GM19023 (cell line): ENCODE data around the gene EIF4ENIF1.
A peak's percentile ranks its signal among the peaks of the same experiment; 100 is the strongest.
"Not testable (repeated sequence)": the region's sequence is repeated elsewhere in the genome, so short reads cannot be mapped to it uniquely, and the experiment has no call there.

Experiments used
- ATAC-seq: cut with Tn5 transposase; IDR thresholded peaks from one replicate; pipeline ENCODE4 v1.9.1; 2021; ENCODE audit warnings: mild to moderate bottlenecking, moderate library complexity; ENCODE audit not compliant: unreplicated experiment

Gene EIF4ENIF1

DNA sequence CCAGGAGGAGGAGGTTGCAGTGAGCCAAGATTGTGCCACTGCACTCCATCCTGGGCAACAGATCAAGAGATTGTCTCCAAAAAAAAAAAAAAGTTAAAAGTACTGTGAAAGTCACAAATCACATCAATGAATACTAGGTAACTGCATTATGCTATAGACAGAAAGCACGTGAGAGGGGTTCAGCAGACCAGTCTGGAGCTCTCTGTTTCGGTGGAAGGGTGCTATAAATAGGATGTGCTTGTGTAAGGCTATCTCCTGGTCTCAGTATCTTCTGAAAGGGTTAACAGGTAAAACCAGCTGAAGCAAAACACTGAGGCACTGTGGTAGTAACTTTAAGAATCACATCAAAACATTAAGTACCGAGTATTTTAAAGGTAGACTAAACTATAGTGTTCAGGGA is 43.4 kb downstream of the EIF4ENIF1 start:
- no peak for ATAC-seq

DNA sequence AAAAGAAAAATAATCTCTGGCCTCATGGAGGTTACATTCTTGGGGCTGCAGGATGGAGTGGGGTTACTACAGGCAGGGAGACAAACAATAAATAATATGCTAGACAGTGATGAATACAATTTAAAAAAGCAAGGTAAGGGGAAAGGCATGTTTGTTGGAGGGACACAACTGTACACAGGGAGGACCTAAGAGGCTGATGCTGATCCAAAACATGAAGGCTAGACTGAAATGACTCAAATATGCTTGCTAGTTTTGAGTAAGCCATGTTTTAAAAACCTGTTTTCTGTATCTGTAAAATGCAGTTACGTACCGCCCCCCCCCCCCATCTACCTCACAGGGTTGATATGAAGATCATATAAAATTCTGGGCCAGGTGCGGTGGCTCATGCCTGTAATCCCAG is 44.0 kb downstream of the EIF4ENIF1 start:
- no peak for ATAC-seq

DNA sequence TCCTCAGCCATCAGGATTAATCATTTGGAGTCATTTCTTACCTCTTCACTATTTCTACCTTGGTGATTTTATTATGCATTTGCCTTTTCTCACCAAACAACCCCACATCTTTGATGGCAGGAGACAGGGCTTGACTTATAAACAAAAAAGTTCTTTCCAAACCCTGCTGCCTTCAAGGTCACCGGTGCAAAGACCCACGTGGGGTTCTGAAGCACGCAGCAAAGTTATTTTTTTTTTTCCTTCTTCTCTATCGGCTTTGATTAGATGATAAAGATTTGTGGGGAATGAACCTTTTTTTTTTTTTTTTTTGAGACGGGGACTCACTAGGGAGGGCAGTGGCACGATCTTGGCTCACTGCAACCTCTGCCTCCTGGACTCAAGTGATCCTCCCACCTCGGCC is 46.1 kb downstream of the EIF4ENIF1 start:
- ATAC-seq: no peak

DNA sequence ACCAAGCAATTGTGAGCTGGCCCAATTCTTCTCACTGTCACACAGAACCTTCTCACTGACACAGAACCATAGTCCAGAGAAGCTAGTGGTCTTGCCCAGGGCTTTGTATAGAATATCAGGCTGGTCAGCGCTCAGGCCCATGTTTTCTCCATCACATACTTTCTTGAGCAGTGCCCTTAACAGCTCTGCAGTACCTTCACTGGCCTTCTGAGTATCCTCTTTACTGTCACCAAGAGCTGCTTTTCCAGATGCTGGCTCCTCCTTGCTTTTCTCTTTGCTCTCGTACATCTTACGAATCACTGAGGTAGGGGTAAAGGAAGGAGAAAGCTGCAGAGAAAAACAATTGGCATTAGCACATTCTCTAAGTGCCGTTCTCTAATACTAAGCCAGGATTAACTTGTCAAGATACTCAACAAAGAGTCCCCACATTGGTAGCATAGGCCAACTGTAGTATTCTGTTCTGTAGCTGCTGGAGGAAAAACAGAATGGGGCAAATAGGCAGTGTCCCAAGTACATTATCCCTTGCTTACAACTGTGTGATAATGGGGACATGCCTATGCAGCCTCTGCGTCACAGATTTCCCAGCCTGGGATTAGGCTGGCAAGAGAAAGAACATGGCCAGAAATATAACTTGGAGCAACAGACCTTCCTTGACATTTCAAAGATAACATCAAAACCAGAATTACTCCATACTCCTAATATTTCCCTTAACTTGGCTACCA is 46.7 kb downstream of the EIF4ENIF1 start:
- no peak for ATAC-seq

DNA sequence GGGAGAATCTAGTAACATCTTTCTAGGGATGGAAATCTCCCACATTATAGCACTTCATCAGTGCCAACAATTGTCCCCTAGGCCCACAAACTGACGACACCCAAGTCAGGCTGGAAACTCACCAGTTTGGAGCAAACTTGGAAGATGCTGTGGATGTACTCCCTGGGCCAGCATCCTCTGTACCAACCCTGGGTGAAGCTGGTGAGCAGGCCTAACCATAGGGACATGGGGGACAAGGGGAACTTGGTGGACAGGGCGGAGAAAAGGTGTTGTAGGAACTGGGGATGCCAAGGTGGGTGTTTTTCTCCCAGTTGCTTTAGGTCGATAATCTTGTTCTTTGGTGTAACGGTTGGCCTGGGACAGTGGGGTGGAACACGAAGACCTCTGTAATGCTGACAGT is 48.0 kb downstream of the EIF4ENIF1 start:
- ATAC-seq: no peak

DNA sequence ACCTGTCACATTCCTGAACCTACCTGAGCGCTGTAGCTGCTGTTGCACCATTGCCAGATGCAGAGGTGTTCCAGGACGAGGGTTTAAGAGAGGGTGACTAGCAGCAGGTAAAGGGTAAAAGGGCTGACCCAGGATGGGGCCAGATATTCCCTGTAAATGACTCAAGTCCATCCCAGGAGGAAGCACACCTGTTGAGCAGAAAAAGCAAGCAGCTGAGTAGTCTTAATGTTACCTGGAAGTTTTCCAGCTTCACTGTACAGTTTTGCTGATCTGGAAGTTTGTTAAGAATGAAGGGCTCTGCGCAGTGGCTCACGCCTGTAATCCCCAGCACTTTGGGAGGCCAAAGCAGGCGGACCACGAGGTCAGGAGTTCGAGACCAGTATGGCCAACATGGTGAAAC is 49.0 kb downstream of the EIF4ENIF1 start:
- ATAC-seq: no peak

DNA sequence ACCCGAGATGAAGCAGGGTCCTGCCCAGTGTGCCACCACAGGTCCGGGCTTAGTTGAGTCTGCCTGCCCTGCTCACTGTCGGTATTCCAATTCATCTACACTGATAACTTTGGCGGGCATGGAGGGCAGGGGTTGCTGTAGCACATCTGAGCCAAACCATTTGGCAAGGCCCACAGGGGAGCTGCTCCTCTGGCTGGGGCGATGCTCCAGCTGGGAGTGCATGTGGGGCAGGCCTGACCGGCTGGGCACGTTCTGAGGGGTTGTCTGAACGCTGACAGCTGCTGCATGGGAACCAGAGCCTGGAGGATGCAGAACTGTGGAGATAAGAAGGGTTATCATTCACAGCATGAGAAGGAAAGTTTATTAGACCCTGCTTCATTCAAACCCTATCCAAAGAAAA is 49.8 kb downstream of the EIF4ENIF1 start:
- ATAC-seq: no peak

DNA sequence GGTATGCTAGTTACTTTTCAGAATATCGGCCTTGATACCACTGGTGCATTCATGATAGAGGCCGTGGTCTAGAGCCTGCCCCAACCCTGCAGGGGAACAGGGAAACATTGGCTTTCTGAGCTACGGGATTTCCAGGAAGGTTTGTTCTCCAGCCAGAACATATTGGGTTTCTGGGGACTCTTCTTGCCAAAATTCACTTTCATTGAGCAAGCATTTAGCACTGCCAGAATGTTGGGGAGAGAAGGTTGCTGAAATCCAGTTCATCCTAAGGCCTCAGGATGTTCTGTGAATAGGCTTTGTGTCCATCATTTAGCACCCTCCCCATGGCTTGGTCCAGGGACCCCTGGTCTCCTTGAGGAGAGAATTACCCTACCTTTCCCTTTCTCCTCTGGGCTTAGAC is 53.5 kb downstream of the EIF4ENIF1 start:
- no peak for ATAC-seq

DNA sequence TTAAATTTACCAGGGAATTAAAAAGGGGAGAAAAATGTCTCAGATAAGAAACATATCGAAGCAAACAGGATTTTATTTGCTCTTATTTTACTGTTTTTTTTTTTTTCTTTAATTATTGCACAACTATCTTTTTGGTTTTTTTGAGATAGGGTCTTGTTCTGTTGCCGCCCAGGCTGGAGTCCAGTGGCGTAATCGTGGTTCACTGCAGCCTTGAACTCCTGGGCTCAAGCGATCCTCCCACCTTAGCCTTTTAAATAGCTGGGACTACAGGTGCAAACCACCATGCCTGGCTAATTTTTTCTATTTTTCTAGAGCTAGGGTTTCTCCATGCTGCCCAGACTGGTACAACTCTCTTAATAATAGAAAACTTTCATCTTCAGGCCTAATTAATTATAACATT is 57.7 kb downstream of the EIF4ENIF1 start:
- ATAC-seq: no peak

DNA sequence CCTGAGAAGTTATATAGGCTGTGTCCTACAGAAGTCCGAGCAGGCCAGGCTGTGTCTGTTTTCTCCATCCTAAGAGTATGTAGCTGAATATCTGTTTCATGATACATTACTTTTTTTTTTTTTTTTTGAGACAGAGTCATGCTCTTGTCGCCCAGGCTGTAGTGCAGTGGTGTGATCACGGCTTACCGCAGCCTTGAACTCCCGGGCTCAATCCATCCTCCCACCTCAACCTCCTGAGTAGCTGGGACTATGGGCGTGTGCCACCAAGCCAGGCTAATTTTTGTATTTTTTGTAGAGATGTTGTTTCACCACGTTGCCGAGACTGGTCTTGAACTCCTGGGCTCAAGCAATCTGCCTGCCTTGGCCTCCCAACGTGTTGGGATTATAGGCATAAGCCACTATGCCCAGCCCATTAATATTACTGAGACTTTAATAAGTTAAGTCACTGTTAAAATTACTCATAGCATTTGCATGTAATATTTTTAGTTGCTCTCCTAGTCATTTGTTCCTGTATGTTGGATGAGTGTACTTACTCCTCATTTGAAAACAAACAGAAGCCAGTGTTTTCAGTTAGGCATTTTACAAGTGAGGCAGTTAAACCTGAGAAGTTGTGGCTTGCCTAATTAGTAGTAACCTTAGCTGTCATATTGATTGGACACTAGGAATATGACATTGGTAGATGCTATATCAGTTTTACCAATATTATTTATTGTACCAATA is 64.2 kb downstream of the EIF4ENIF1 start:
- no peak for ATAC-seq

DNA sequence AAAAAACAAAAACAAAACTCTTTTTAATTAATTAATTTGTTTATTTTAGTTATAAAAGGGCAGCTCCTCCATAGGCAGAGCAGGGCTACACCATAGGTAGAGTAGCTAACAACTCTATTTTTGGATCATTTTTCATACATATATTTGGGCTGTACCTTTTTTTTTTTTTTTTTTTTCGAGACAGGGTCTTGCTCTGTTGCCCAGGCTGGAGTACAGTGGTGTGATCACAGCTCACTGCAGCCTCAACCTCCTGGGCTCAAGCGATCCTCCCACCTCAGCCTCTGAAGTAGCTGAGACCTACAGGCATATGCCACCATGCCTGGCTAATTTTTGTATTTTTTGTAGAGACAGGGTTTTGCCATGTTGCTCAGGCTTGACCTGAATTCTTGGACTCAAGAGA is 87.3 kb downstream of the EIF4ENIF1 start:
- ATAC-seq: not testable (repeated sequence)

DNA sequence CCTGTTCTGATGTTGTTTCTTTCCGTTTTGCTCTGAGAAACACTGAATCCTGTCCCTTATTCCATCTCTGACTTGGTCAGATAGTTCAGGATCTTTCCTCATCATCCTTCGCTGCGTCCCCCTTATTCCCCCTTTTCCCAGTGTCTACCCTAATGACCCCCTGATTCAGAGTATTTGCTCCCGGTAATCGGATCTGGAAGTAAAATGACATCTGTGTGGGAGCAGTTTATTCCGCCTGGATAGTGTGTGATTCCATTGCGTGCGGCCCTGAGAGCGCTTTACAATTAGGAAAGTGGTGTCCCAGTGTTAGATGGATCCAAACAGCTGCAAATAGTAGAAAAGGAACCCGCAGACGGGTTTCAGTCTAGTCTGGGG is 89.6 kb downstream of the EIF4ENIF1 start:
- no peak for ATAC-seq

DNA sequence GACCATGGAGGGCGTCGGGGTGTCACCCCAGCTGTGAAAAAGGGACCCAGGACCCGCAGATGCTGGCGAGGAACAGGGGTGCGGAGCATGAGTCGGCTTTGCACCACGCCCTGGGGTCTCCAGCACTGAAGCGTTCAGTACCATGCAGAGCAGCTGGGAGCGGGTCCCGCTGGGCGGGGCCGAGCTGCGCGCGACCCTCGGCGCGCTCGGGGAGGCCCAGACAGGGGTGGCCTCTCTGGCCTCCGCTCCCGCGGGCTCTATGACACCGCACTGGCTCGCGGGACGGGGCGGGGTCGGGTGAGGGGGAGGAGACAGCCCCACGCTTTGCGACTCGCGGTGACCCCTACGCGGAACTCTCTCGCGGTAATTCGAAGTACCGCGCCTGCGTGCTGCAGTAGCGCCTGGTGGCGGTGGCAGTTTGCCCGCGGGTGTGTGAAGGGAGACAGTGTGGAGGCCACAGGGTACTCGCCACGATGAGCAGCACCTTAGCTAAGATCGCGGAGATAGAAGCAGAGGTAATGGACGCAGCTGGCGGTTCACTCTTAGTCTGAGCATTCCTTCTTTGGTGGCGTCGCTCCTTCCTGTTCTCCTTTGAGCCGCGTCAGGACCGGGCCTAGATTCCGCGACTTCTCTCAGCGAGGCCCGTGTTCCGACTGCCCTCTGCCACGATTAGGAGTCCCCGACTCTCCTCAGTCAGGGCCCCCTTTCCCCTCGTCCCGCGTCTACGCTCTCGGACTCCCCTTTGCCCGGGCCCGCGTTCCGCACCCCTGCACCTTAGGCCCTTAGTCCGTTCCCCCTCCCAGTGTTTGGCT is 90.2 kb downstream of the EIF4ENIF1 start, which contains the start of gene DRG1:
Gene DRG1 (plus strand): TSS at position 394 of the 812 bp plus-strand sequence. CDS start 80 bp downstream, at position 474.
- peak; percentile 97 for ATAC-seq

DNA sequence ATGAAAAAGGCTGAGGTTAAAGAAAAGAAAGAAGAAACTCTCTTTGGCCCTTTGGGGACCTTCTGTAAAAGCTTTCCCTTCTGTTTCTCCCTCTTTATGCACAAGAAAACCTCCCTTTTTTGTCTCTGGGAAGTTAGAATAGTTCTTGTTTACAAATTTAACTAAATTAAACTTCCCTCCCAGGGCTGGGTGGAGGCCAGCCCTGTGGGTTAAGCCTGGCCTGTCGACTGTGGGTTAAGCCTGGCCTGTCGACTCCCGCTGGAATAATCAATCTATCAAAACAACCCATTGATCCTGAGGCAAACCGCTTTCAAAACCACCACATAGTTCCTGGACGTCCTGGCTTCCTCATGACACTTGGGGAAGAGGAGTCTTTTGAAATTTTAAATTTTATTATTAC is 91.4 kb downstream of the EIF4ENIF1 start:
- ATAC-seq: no peak

DNA sequence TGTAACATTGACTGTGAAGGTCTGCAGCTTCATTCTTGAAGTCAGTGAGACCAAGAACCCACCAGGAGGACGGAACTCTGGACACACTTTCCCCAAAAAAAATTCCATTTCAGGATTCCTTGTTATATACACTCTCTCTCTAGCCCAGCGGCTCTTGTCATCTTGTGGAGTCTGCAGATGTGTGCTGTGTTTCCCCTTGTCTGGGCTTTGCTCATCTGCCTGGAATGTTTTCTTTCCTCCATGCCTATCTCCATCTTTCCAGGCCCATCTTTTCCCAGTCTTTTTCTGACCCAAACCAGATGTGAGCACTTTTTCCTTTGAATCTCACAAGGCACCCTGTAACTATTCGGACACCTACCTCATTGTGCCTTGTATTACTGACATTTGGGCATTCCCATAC is 95.3 kb downstream of the EIF4ENIF1 start:
- no peak for ATAC-seq

DNA sequence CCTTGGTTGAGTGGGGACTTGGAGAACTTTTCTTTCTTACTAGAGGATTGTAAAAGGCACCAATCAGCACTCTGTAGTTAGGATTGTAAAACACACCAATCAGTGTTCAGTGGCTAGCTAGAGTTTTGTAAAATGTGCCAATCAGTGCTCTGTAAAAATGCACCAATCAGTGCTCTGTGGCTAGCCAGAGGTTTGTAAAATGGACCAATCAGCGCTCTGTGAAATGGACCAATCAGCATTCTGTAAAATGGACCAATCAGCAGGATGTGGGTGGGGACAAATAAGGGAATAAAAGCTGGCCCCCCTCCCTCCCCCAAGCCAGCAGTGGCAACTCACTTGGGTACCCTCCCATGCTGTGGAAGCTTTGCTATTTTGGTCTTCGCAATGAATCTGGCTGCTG is 95.7 kb downstream of the EIF4ENIF1 start:
- ATAC-seq: no peak
